Trophoblast cell (in vitro differentiated cells and primary cell): ENCODE data around the gene TSPAN4.

Experiments
- DNase-seq, 2 donors: peaks; one replicate each; pipeline ENCODE4 v3.0.0-alpha.2; 2016
- H2AFZ ChIP-seq: 2 replicates; pipeline ENCODE4 v1.6.1; 2013; ENCODE audit warnings: low read length, moderate library complexity, mild to moderate bottlenecking; ENCODE audit not compliant: insufficient read depth, poor library complexity
- H2AK5ac ChIP-seq: 2 replicates; pipeline ENCODE4 v1.6.1; 2013; ENCODE audit warnings: mild to moderate bottlenecking, low read length
- H2BK120ac ChIP-seq: 2 replicates; pipeline ENCODE4 v1.6.1; 2013; ENCODE audit warnings: low read length, mild to moderate bottlenecking, moderate library complexity; ENCODE audit not compliant: insufficient read depth, poor library complexity
- H2BK12ac ChIP-seq: 2 replicates; pipeline ENCODE4 v1.6.1; 2013; ENCODE audit warnings: mild to moderate bottlenecking, low read length, moderate library complexity
- H2BK5ac ChIP-seq: 2 replicates; pipeline ENCODE4 v1.6.1; 2013; ENCODE audit warnings: low read length, low read depth, moderate library complexity, mild to moderate bottlenecking; ENCODE audit not compliant: poor library complexity
- H3K14ac ChIP-seq: 2 replicates; pipeline ENCODE4 v1.6.1; 2013; ENCODE audit warnings: mild to moderate bottlenecking, low read length
- H3K18ac ChIP-seq: 2 replicates; pipeline ENCODE4 v1.6.1; 2013; ENCODE audit warnings: mild to moderate bottlenecking, low read length
- H3K23ac ChIP-seq: 2 replicates; pipeline ENCODE4 v1.6.1; 2013; ENCODE audit warnings: low read length
- H3K27ac ChIP-seq: 2 replicates; pipeline ENCODE4 v1.5.1; 2013; ENCODE audit warnings: low read depth, mild to moderate bottlenecking, inconsistent platforms, low read length, moderate library complexity
- H3K27me3 ChIP-seq: 2 replicates; pipeline ENCODE4 v1.6.1; 2013; ENCODE audit warnings: inconsistent platforms, mild to moderate bottlenecking, low read length, moderate library complexity; ENCODE audit not compliant: insufficient read depth
- H3K36me3 ChIP-seq, 2 experiments: 1 replicate in 1 of 2; 2 replicates in 1 of 2; pipeline ENCODE4 v1.6.1; 2013; ENCODE audit warnings: low read length in 2 of 2, mild to moderate bottlenecking in 2 of 2, moderate library complexity in 1 of 2; ENCODE audit not compliant: insufficient read depth in 2 of 2, control insufficient read depth in 1 of 2
- H3K4ac ChIP-seq: 2 replicates; pipeline ENCODE4 v1.6.1; 2013; ENCODE audit warnings: low read depth, mild to moderate bottlenecking, low read length, moderate library complexity
- H3K4me1 ChIP-seq, 2 experiments: 1 replicate in 1 of 2; 2 replicates in 1 of 2; pipeline ENCODE4 v1.6.1; 2013; ENCODE audit warnings: low read length in 2 of 2, mild to moderate bottlenecking in 2 of 2, moderate library complexity in 1 of 2; ENCODE audit not compliant: insufficient read depth in 2 of 2, control insufficient read depth in 1 of 2
- H3K4me2 ChIP-seq: 2 replicates; pipeline ENCODE4 v1.6.1; 2013; ENCODE audit warnings: inconsistent platforms, mild to moderate bottlenecking, low read length, moderate library complexity
- H3K4me3 ChIP-seq: 2 replicates; pipeline ENCODE4 v1.5.1; 2013; ENCODE audit warnings: mild to moderate bottlenecking, low read depth, low read length, inconsistent platforms
- H3K79me1 ChIP-seq: one replicate; pipeline ENCODE4 v1.6.1; 2013; ENCODE audit warnings: low read length
- H3K79me2 ChIP-seq: 2 replicates; pipeline ENCODE4 v1.6.1; 2013; ENCODE audit warnings: low read length, mild to moderate bottlenecking; ENCODE audit not compliant: control insufficient read depth, insufficient read depth, poor library complexity
- H3K9ac ChIP-seq: 2 replicates; pipeline ENCODE4 v1.6.1; 2013; ENCODE audit warnings: mild to moderate bottlenecking, low read length
- H3K9me3 ChIP-seq: 2 replicates; pipeline ENCODE4 v1.6.1; 2013; ENCODE audit warnings: low read depth, mild to moderate bottlenecking, control low read depth, inconsistent platforms, low read length; ENCODE audit not compliant: insufficient read depth
- H4K12ac ChIP-seq: 2 replicates; pipeline ENCODE4 v1.6.1; 2013; ENCODE audit warnings: low read depth, mild to moderate bottlenecking, low read length, moderate library complexity
- H4K8ac ChIP-seq: 2 replicates; pipeline ENCODE4 v1.6.1; 2013; ENCODE audit warnings: low read depth, mild to moderate bottlenecking, low read length, moderate library complexity
- H4K91ac ChIP-seq: one replicate; pipeline ENCODE4 v1.6.1; 2013; ENCODE audit warnings: low read depth, mild to moderate bottlenecking, low read length, moderate library complexity
- WGBS: extraction: QIAGEN DNeasy Blood & Tissue Kit; methylation state at CpG from one replicate; pipeline ENCODE4 v1.1.7; 2013; ENCODE audit warnings: missing lambda C conversion rate; ENCODE audit not compliant: insufficient read length, insufficient coverage; ENCODE audit errors: extremely low coverage; 5-methylcytosine and 5-hydroxymethylcytosine counted together

Gene TSPAN4

GRCh38 chr11:821512-822371 lies 20.9 kb upstream of the TSPAN4 start:
- Histone ChIP-seq H3K36me3 (peaks cover 25% of the 10 kb centered on the region in 2 experiments), H3K27ac (no peak overlapping the region), H2BK5ac (no peak overlapping the region), H3K4me2 (no peak overlapping the region), H3K9ac (no peak overlapping the region), H3K4ac (no peak overlapping the region), H3K27me3 (no peaks in the 10 kb centered on the region), H3K9me3 (peaks cover 2% of the 10 kb centered on the region), H3K4me3 (no peak overlapping the region), H4K91ac (no peak overlapping the region), H2AK5ac (no peak overlapping the region), H3K79me2 (peaks cover 3% of the 10 kb centered on the region), H3K23ac (no peak overlapping the region), H2AFZ (no peak overlapping the region), H4K8ac (no peak overlapping the region), H2BK12ac (no peak overlapping the region), H3K79me1 (peaks cover 7% of the 10 kb centered on the region), H3K4me1 (peaks cover 13 to 14% of the 10 kb centered on the region in 2 experiments), H2BK120ac (no peak overlapping the region), H4K12ac (no peak overlapping the region), H3K18ac (no peak overlapping the region), H3K14ac (no peak overlapping the region)
- WGBS, result no CpG with 5 or more reads among the region's 22 CpGs
- DNase-seq, result no peak

- Histone ChIP-seq H3K18ac (no peak overlapping the region), H3K79me2 (peaks cover 3% of the 10 kb centered on the region), H4K8ac (no peak overlapping the region), H3K79me1 (peaks cover 15% of the 10 kb centered on the region), H3K14ac (no peak overlapping the region), H4K12ac (no peak overlapping the region), H3K9me3 (peaks cover 2% of the 10 kb centered on the region), H2AFZ (no peak overlapping the region), H3K4me1 (peaks cover 26 to 27% of the 10 kb centered on the region in 2 experiments), H3K23ac (no peak overlapping the region), H2BK12ac (no peak overlapping the region), H2AK5ac (no peak overlapping the region), H3K4ac (no peak overlapping the region), H2BK120ac (no peak overlapping the region), H2BK5ac (no peak overlapping the region), H3K4me3 (no peak overlapping the region), H3K36me3 (peaks cover 25% of the 10 kb centered on the region in 2 experiments), H3K27ac (no peak overlapping the region), H3K9ac (no peak overlapping the region), H3K27me3 (peaks cover 6% of the 10 kb centered on the region), H4K91ac (no peak overlapping the region), H3K4me2 (no peak overlapping the region)
- no CpG with 5 or more reads among the region's 53 CpGs for WGBS
- no peak for DNase-seq
Observed at GRCh38 chr11:823441-824291, 19.0 kb upstream of the TSPAN4 start.

- Histone ChIP-seq H4K12ac (no peak overlapping the region), H3K14ac (no peak overlapping the region), H3K36me3 (peaks cover 25% of the 10 kb centered on the region in 2 experiments), H3K79me2 (peaks cover 3% of the 10 kb centered on the region), H3K4me3 (peak overlapping the region; percentile 3), H3K4me2 (no peak overlapping the region), H3K4ac (no peak overlapping the region), H3K27ac (no peak overlapping the region), H2BK5ac (no peak overlapping the region), H3K18ac (no peak overlapping the region), H3K23ac (no peak overlapping the region), H3K27me3 (peaks cover 11% of the 10 kb centered on the region), H4K8ac (no peak overlapping the region), H3K4me1 (peaks cover 27 to 28% of the 10 kb centered on the region in 2 experiments), H4K91ac (no peak overlapping the region), H2BK12ac (no peak overlapping the region), H2AFZ (no peak overlapping the region), H3K9me3 (peaks cover 2% of the 10 kb centered on the region), H3K79me1 (peaks cover 11% of the 10 kb centered on the region), H2AK5ac (no peak overlapping the region), H2BK120ac (no peak overlapping the region), H3K9ac (no peak overlapping the region)
- no peak for DNase-seq
- WGBS, result no CpG with 5 or more reads among the region's 59 CpGs
Observed at GRCh38 chr11:824292-824880, 18.3 kb upstream of the TSPAN4 start.

DNA sequence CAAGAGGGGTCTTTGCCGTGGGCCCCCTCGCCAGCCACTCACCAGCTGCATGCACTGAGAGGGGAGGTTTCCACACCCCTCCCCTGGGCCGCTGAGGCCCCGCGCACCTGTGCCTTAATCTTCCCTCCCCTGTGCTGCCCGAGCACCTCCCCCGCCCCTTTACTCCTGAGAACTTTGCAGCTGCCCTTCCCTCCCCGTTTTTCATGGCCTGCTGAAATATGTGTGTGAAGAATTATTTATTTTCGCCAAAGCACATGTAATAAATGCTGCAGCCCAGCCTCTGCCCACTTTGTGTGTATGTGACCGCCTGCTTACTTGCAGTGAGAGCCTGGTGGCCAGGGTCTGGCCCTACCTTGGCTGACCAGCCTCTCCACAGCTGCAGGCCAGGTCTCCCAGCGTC lies 17.7 kb upstream of the TSPAN4 start:
- H4K8ac ChIP-seq, result no peak overlapping the region
- H3K36me3 ChIP-seq, result peaks cover 25% of the 10 kb centered on the region in 2 experiments
- peaks cover 8% of the 10 kb centered on the region for H3K79me1 ChIP-seq
- H2BK5ac ChIP-seq, result no peak overlapping the region
- no peak overlapping the region for H3K4me2 ChIP-seq
- H3K4ac ChIP-seq, result no peak overlapping the region
- H3K4me1 ChIP-seq, result peaks cover 32 to 34% of the 10 kb centered on the region in 2 experiments
- H3K27me3 ChIP-seq, result peaks cover 16% of the 10 kb centered on the region
- H3K14ac ChIP-seq, result no peak overlapping the region
- no peak overlapping the region for H3K27ac ChIP-seq
- H4K91ac ChIP-seq, result no peak overlapping the region
- H4K12ac ChIP-seq, result no peak overlapping the region
- H3K9me3 ChIP-seq, result peaks cover 2% of the 10 kb centered on the region
- no peaks in the 10 kb centered on the region for H3K79me2 ChIP-seq
- no peak overlapping the region for H3K9ac ChIP-seq
- no peak overlapping the region for H2AFZ ChIP-seq
- WGBS, result no CpG with 5 or more reads among the region's 11 CpGs
- DNase-seq, result no peak
- H2BK120ac ChIP-seq, result no peak overlapping the region
- H2AK5ac ChIP-seq, result no peak overlapping the region
- no peak overlapping the region for H2BK12ac ChIP-seq
- no peak overlapping the region for H3K23ac ChIP-seq
- no peak overlapping the region for H3K4me3 ChIP-seq
- no peak overlapping the region for H3K18ac ChIP-seq
